GM12801 (cell line): ENCODE results near the gene MIEF2.

Experiments
- CTCF ChIP-seq: IDR thresholded peaks from one replicate; pipeline ENCODE4 v1.5.1; 2011; ENCODE audit warnings: control low read depth; ENCODE audit not compliant: insufficient read length; ENCODE audit errors: extremely low read depth

Gene MIEF2

DNA sequence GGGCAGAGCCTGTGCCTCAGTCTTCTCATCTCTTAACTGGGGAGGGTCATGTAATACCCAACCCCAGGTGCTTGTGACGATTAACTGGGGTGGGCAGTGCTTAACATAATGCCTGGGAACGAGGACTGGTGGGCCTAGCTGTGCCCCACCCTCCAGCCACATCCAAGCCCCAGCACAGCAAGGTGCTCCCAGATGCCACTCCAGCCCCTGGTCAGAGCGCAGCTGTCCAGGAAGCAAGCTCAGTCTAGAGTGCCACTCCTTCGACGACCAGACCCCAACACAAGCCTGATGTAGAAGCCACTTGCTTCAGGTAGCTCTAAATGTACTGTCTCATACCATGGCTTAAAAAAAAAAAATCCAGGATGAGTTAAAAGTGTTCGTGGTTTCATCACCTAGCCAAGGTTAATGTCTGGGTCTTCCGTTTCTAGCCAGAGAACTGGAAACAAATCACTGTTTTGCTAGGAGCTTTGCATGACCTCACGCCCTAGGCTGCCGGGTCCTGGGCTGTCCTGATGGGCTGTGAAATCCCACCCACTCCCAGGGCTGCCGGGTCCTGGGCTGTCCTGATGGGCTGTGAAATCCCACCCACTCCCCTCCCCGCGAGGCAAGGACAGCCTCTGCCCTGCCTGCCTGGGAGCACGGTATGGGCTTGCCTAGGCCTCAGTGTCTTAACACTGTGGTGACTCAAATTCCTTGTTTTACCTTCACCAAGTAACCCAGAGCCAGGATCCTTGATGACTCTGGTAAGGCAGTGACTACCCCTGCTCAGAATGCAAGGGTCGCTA is 7.7 kb downstream of the MIEF2 start:
- TF ChIP-seq CTCF, result no peak

DNA sequence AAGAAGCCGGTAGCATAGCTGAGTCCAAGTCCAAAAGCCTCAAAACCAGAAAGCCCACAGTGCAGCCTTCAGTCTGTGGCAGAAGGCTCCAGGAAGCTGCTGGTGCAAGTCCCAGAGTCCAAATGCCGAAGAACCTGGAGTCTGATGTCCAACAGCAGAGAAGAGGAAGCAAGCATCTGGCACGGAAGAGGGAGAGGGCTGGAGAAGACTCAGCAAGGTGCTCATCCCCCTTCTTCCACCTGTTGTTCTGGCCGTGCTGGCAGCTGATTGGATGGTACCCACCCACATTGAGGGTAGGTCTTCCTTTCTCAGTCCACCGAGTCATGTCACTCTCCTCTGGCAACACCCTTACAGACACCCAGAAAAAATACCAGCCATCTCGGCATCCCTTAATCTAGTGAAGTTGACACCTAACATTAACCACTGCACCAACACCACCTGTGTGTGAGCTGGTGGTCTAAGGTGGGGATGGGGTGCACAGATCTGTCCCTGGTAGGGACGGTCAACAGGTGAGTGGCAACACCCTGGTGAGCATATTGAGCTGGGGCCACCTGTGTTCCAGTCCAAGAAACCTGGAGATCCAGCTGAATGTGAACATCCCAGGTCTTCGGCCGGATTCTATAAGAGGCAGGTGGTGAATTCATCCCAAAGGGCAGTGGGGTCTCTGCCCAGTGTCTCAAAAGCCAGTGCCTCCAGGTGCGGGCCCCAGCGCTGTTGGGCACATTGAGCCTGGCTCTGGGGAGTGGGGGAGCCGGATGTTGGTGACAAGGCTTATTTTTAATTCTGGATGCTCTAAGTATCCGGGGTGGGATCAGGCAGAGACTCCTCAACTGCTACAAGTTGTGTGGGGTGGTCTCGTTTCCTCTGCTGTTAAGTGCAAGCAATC is 9.8 kb downstream of the MIEF2 start:
- TF ChIP-seq CTCF, result no peak

GRCh38 chr17:18277076-18277475 is 16.6 kb downstream of the MIEF2 start:
- no peak for TF ChIP-seq CTCF

DNA sequence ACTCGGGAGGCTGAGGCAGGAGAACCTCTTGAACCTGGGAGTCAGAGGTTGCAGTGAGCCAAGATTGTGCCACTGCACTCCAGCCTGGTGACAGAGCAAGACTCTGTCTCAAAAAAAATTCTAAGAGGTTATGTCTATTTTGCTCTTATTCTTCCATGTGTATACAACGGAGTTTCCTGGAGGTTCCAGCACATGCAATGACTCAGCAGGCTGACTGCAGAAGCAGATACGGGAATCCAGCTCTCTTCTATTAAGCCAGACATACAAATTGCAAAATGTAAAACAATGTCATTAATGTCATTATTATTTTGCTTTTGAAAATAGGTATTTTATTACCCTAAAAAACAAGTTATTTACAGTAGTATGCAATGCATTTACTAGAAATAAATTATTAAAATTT is 18.4 kb downstream of the MIEF2 start:
- no peak for TF ChIP-seq CTCF

DNA sequence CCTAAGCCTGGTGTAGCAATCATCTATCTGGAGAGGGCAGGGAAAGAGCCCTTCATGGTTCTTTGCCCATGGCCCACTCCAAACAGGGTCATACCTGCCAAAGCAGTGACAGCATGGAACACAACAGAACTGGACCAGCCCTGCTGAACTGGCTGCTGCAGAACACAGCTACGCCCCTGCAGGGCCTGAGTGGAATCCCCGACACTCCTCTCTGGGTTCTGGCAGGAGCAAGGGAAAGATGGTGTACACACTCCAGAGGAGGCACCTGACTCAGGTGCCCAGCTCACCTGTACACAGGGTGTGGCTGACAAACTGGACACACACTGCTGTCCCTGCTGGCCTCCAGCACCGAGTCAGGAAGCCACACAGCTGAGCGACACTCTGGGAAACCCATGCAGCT is 19.8 kb downstream of the MIEF2 start:
- TF ChIP-seq CTCF, result no peak

DNA sequence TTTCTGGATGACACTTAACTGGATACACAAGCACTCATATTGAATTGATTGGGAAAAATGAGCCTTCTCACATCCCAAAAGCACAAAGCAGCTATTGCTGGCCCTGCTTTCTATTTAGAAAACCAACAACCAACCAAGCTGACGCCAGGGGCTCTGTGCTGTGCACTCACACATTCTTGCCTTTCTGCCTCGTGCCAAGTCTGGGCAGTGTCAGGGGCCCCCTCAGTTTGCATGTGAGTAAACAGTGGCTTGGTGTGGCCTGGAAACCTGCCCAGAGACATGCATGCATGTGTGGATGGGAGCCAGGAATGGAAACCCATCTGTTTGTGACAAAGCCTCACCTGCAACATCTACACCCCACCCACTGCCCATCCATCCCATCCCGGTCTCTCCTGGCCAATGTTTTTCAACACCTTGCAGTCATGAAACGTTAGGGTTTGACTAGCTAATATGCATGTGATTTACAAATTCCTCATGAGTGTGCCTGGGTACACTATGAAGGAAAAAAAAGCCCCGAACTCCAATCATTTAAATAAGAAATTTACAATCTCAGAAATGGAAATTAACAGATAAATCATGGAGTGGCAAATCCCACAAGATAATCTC is 20.4 kb downstream of the MIEF2 start:
- TF ChIP-seq CTCF, result no peak

DNA sequence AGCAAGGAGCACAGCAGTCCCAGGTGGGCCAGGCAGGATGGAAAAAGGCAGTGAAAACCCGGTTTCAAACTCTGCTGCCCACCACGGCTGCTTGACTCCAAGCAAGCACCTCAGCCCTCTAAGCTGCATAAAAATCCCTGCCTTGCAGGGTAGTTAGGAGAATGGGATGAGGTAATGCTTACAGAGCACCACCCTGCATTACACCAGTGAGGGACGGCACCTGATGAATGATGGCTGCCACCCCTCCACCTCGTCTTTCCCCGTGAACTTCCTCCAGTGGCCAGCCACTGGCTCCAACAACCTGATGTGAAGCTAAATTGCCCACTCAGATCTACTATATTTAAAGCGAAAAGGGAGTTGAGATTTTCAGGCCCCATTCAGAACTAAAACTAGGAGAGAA is 21.3 kb downstream of the MIEF2 start:
- no peak for TF ChIP-seq CTCF
